ENCODE data around the gene SPO11.

DNA sequence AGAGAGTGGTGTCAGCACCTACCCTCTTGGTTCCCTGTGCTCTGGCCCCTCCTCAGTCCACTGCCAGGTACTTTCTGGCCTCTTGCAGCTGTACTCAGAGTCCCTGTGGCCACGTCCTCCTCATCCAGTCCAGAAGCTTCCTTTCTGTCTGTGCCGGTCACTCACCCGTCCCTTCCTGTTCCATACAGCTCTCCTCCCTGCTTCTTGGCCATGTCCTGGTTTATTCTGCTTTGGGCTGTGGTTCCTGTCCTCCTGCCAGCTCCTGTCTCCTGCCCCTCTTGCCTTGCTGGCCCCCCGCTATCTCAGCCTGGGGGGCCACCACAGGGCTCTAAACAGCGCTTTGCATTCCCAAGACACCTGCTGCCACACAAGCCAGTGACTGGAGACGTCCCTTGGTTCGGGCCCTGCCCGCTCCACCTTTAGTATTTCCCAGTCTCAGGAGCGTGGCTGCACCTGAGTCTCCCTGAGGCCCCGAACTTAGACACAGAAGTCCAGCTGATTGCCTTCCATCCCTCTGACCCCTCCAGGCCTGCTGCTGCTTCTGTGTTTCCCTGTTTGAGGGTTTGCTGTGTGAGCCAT is 46.1 kb downstream of the SPO11 start:
- TF ChIP-seq, protein P1, sequence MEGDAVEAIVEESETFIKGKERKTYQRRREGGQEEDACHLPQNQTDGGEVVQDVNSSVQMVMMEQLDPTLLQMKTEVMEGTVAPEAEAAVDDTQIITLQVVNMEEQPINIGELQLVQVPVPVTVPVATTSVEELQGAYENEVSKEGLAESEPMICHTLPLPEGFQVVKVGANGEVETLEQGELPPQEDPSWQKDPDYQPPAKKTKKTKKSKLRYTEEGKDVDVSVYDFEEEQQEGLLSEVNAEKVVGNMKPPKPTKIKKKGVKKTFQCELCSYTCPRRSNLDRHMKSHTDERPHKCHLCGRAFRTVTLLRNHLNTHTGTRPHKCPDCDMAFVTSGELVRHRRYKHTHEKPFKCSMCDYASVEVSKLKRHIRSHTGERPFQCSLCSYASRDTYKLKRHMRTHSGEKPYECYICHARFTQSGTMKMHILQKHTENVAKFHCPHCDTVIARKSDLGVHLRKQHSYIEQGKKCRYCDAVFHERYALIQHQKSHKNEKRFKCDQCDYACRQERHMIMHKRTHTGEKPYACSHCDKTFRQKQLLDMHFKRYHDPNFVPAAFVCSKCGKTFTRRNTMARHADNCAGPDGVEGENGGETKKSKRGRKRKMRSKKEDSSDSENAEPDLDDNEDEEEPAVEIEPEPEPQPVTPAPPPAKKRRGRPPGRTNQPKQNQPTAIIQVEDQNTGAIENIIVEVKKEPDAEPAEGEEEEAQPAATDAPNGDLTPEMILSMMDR (conservative IDR thresholded peaks at IDR 0.05; ENCODE audit: low read depth, low read length) = no peak
- TF ChIP-seq EZH2 (IDR thresholded peaks at IDR 0.05; ENCODE audit: low read length, unreplicated experiment) (no peak), EZH2phosphoT487 (IDR thresholded peaks at IDR 0.05; ENCODE audit: borderline replicate concordance, low read length) (no peak)

Data from PC-3 (cell line).